GM12878 (cell line): ENCODE results near the gene VRK3. TPM values are rescaled to one million over a fixed set of nuclear protein-coding genes. Genes with fewer than 3 reads are reported as not detected.

Source experiments
- ATAC-seq: fragments of 200-7000 bp; cut with Tn5 transposase; 3 replicates; pipeline ENCODE4 v1.9.1; 2020; ENCODE audit warnings: mild to moderate bottlenecking, moderate library complexity
- BruUV-seq: library from RNA; stranded (reverse); fragments of 400-500 nt; replicated peaks from 2 replicates; lab custom pipeline; 2021; lab: Mats Ljungman, UMichigan
- CTCF ChIA-PET: fragments of 300-600 bp; sonication (Branson Sonifier 250); formaldehyde crosslinking; extraction: SDS; loops from one replicate; lab custom pipeline; 2021; ENCODE audit warnings: inconsistent platforms; lab: Yijun Ruan, JAX
- POLR2A ChIA-PET: fragments of 350-600 bp; formaldehyde crosslinking; extraction: SDS; loops from one replicate; lab custom pipeline; 2021; ENCODE audit warnings: inconsistent platforms; lab: Charles Lee
- RAD21 ChIA-PET: fragments of 300-600 bp; sonication (Branson Sonifier 250); formaldehyde crosslinking; loops from one replicate; lab custom pipeline; 2023; ENCODE audit warnings: antibody characterized with exemption; ENCODE audit not compliant: unreplicated experiment; lab: Charles Lee
- SMC1A ChIA-PET: fragments of 300-600 bp; sonication (Branson Sonifier 250); formaldehyde crosslinking; loops from one replicate; lab custom pipeline; 2023; ENCODE audit not compliant: unreplicated experiment, uncharacterized antibody; lab: Charles Lee
- DNase-seq: peaks from one replicate; pipeline ENCODE4 v3.0.0-alpha.2; 2011; ENCODE audit warnings: low read depth, low spot score
- FAIRE-seq: peaks from 3 replicates; lab custom pipeline; 2011; peaks lifted over from hg19 to GRCh38; lab: Jason Lieb, UNC
- H2AFZ ChIP-seq: 2 replicates; pipeline ENCODE4 v1.6.0; 2011; ENCODE audit warnings: low read depth, low read length, control low read depth; ENCODE audit not compliant: control insufficient read depth
- H3K27ac ChIP-seq: 2 replicates; pipeline ENCODE4 v1.5.1; 2011; ENCODE audit warnings: control low read depth; ENCODE audit not compliant: control insufficient read depth, insufficient read depth
- H3K27me3 ChIP-seq, 2 experiments: replicated peaks in 1 of 2; 2 replicates each; pipeline versions ENCODE4 v1.6.0 to v1.6.1; 2011; ENCODE audit warnings: low read length in 1 of 2; ENCODE audit not compliant: control insufficient read depth in 2 of 2, insufficient read depth in 2 of 2
- H3K36me3 ChIP-seq, 2 experiments: 2 replicates each; pipeline ENCODE4 v1.5.1; 2011; ENCODE audit warnings: low read length in 1 of 2; ENCODE audit not compliant: control insufficient read depth in 2 of 2, insufficient read depth in 2 of 2
- H3K4me1 ChIP-seq: 2 replicates; pipeline ENCODE4 v1.6.1; 2011; ENCODE audit warnings: mild to moderate bottlenecking, low read length, moderate library complexity, mixed read lengths; ENCODE audit not compliant: control insufficient read depth, insufficient read depth
- H3K4me2 ChIP-seq: 2 replicates; pipeline ENCODE4 v1.6.0; 2011; ENCODE audit warnings: control low read depth; ENCODE audit not compliant: control insufficient read depth, insufficient read depth
- H3K4me3 ChIP-seq: fragments of 200-600 bp; sonication (generic); 2 replicates; pipeline ENCODE4 v1.5.1; 2016
- H3K79me2 ChIP-seq: 2 replicates; pipeline ENCODE4 v1.6.0; 2011; ENCODE audit warnings: low read length; ENCODE audit not compliant: control insufficient read depth, insufficient read depth
- H3K9ac ChIP-seq: 2 replicates; pipeline ENCODE4 v1.8.0; 2011; ENCODE audit warnings: low read length, control low read depth, mixed read lengths; ENCODE audit not compliant: control insufficient read depth, insufficient read depth
- H3K9me3 ChIP-seq: replicated peaks from 3 replicates; pipeline ENCODE4 v1.5.1; 2011; ENCODE audit warnings: mild to moderate bottlenecking, low read length; ENCODE audit not compliant: control insufficient read depth, insufficient read depth
- H4K20me1 ChIP-seq: 2 replicates; pipeline ENCODE4 v1.6.0; 2011; ENCODE audit not compliant: control insufficient read depth, insufficient read depth
- BMI1 ChIP-seq: fragments of 450-650 bp; IDR thresholded peaks from 2 replicates; pipeline ENCODE4 v1.6.1; 2016; ENCODE audit warnings: mild to moderate bottlenecking, moderate library complexity, borderline replicate concordance
- CHD2 ChIP-seq: IDR thresholded peaks from 2 replicates; pipeline ENCODE4 v1.6.1; 2011; ENCODE audit warnings: low read depth, low read length, improper control_type of control experiment, borderline replicate concordance
- CREB1 ChIP-seq: IDR thresholded peaks from 2 replicates; pipeline ENCODE4 v1.6.1; 2012; ENCODE audit warnings: low read depth, mild to moderate bottlenecking, inconsistent platforms
- DPF2 ChIP-seq: fragments of 450-650 bp; IDR thresholded peaks from 2 replicates; pipeline ENCODE4 v1.6.1; 2017; ENCODE audit warnings: mild to moderate bottlenecking
- ESRRA ChIP-seq: IDR thresholded peaks from 2 replicates; pipeline ENCODE4 v1.6.1; 2012; ENCODE audit warnings: mild to moderate bottlenecking, low read length, improper control_type of control experiment
- EZH2 ChIP-seq: IDR thresholded peaks from 2 replicates; pipeline ENCODE4 v1.6.1; 2012; ENCODE audit warnings: low read depth, mild to moderate bottlenecking, control low read depth, inconsistent platforms, low read length, borderline replicate concordance; ENCODE audit not compliant: control insufficient read depth
- FOXM1 ChIP-seq: IDR thresholded peaks from 2 replicates; pipeline ENCODE4 v1.6.1; 2012; ENCODE audit warnings: low read depth, mild to moderate bottlenecking, inconsistent platforms, low read length, moderate library complexity
- MEF2A ChIP-seq: IDR thresholded peaks from 2 replicates; pipeline ENCODE4 v1.6.1; 2011; ENCODE audit warnings: low read depth, mild to moderate bottlenecking, low read length, moderate library complexity; ENCODE audit not compliant: insufficient read depth
- RB1 ChIP-seq: fragments of 450-650 bp; formaldehyde crosslinking; IDR thresholded peaks from 2 replicates; pipeline ENCODE4 v1.6.1; 2017; ENCODE audit warnings: mild to moderate bottlenecking, borderline replicate concordance
- RCOR1 ChIP-seq: conservative IDR thresholded peaks from 2 replicates; pipeline ENCODE4 v1.6.1; 2012; ENCODE audit warnings: low read depth, low read length, improper control_type of control experiment
- SIN3A ChIP-seq: IDR thresholded peaks from 2 replicates; pipeline ENCODE4 v1.6.1; 2012; ENCODE audit warnings: low read depth, low read length, improper control_type of control experiment
- SMARCA5 ChIP-seq: fragments of 450-650 bp; IDR thresholded peaks from 2 replicates; pipeline ENCODE4 v1.6.1; 2017; ENCODE audit warnings: mild to moderate bottlenecking
- SREBF1 ChIP-seq: IDR thresholded peaks from 2 replicates; pipeline ENCODE4 v1.6.1; 2012; ENCODE audit warnings: mild to moderate bottlenecking, low read length
- STAT3 ChIP-seq: IDR thresholded peaks from 2 replicates; pipeline ENCODE4 v1.6.1; 2011; ENCODE audit warnings: low read depth, low read length, improper control_type of control experiment
- TCF7 ChIP-seq: IDR thresholded peaks from 2 replicates; pipeline ENCODE4 v1.6.1; 2014; ENCODE audit warnings: antibody characterized with exemption, borderline replicate concordance
- ZNF274 ChIP-seq: IDR thresholded peaks from one replicate; pipeline ENCODE4 v1.8.0; 2011; ENCODE audit not compliant: insufficient read length, insufficient read depth
- WGBS: methylation state at CpG from one replicate; pipeline ENCODE4 v1.1.6; 2016; ENCODE audit warnings: low lambda C conversion rate; ENCODE audit not compliant: insufficient replicate concordance, insufficient coverage; ENCODE audit errors: missing lambda C conversion rate; 5-methylcytosine and 5-hydroxymethylcytosine counted together
- in situ Hi-C: fragments of 300-500 bp; cut with MboI; formaldehyde crosslinking; loops from 9 replicates; pipeline ENCODE4 v1.14.3; 2018; ENCODE audit warnings: mixed read lengths
- intact Hi-C: fragments of 100-400 bp; cut with micrococcal nuclease; formaldehyde crosslinking; loops from one replicate; pipeline ENCODE4 v1.14.2; 2022; ENCODE audit not compliant: unreplicated experiment
- polyA plus RNA-seq, 11 experiments: library from polyadenylated mRNA; depleted of rRNA in 4 of 11; unstranded in 6 of 11; stranded (reverse) in 5 of 11; fragments of >200 nt; fragmentation: Nextera tagmentation in 4 of 11; fragmentation: Illumina TruSeq in 1 of 11; extraction: Ambion mirVana in 4 of 11; extraction: Trizol in 1 of 11; gene quantifications; 1 replicate in 1 of 11; 2 replicates in 10 of 11; pipeline versions ENCODE4 v1.2.1 to v1.2.3, GENCODE V29; 2011 to 2016; ENCODE audit warnings: inconsistent platforms in 2 of 11, missing spikeins in 2 of 11, low read depth in 1 of 11
- total RNA-seq, 4 experiments: library from RNA; depleted of rRNA in 3 of 4; stranded (reverse); fragments of >200 nt in 3 of 4; fragmentation: Illumina TruSeq in 1 of 4; extraction: Trizol in 1 of 4; gene quantifications; 2 replicates each; pipeline versions ENCODE4 v1.2.1 to v1.2.3, GENCODE V29; 2013 to 2021
- TF ChIP-seq, protein P1 (sequence below): fragments of 450-650 bp; IDR thresholded peaks from 2 replicates; pipeline ENCODE4 v1.6.1; 2017; ENCODE audit warnings: mild to moderate bottlenecking

The VRK3 gene
- total and polyA plus RNA-seq, 10 of the 15 experiments (the other 5 are each of a cell fraction or from before 2014, with no cell fraction given): 17.3 to 61.9 (median 35.5) TPM

GRCh38 chr19:49988007-49988406 is 37.2 kb downstream of the VRK3 start:
- CTCF ChIA-PET: interaction anchor here (0.7 kb wide), 1 partner anchor 51 kb away, joined by 3 read pairs; no protein-coding TSS in a partner anchor
- Histone ChIP-seq H2AFZ (no peak overlapping the region), H3K4me3 (no peak overlapping the region), H3K9me3 (no peaks in the 10 kb centered on the region), H3K79me2 (no peaks in the 10 kb centered on the region), H3K27me3 (no peaks in the 10 kb centered on the region), H3K36me3 (peaks cover 3% of the 10 kb centered on the region in 2 experiments; a peak in 3 of 4 replicates), H3K4me2 (no peak overlapping the region), H4K20me1 (peaks cover 12% of the 10 kb centered on the region; the same call in 1 of the 2 replicates), H3K27ac (no peak overlapping the region), H3K9ac (no peak overlapping the region), H3K4me1 (no peaks in the 10 kb centered on the region)
- RAD21 ChIA-PET: no interaction called here
- TF ChIP-seq DPF2 (no peak), SIN3A (no peak), STAT3 (no peak), SMARCA5 (no peak), ESRRA (no peak), CHD2 (no peak), ZNF274 (no peak), SREBF1 (no peak), FOXM1 (no peak), RB1 (no peak), BMI1 (no peak), CREB1 (no peak), TCF7 (no peak), RCOR1 (no peak), MEF2A (no peak), EZH2 (no peak)
- TF ChIP-seq, protein P1, sequence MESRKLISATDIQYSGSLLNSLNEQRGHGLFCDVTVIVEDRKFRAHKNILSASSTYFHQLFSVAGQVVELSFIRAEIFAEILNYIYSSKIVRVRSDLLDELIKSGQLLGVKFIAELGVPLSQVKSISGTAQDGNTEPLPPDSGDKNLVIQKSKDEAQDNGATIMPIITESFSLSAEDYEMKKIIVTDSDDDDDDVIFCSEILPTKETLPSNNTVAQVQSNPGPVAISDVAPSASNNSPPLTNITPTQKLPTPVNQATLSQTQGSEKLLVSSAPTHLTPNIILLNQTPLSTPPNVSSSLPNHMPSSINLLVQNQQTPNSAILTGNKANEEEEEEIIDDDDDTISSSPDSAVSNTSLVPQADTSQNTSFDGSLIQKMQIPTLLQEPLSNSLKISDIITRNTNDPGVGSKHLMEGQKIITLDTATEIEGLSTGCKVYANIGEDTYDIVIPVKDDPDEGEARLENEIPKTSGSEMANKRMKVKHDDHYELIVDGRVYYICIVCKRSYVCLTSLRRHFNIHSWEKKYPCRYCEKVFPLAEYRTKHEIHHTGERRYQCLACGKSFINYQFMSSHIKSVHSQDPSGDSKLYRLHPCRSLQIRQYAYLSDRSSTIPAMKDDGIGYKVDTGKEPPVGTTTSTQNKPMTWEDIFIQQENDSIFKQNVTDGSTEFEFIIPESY: no peak
- POLR2A ChIA-PET: interaction anchor here (0.6 kb wide), 1 partner anchor 585 kb away, joined by 6 read pairs; no protein-coding TSS in a partner anchor
- intact Hi-C loops (no loop called here), in situ Hi-C loops (no loop called here)
- SMC1A ChIA-PET: interaction anchor here (0.6 kb wide), 1 partner anchor 700 kb away, joined by 4 read pairs; no protein-coding TSS in a partner anchor
- DNase-seq (no peak), ATAC-seq (no peak), FAIRE-seq (no peak)
- 98% methylated on average over 5 of the region's 5 CpGs for whole genome bisulfite sequencing
- no TSS peak for BruUV-seq
